ENCODE data around the gene ACAD9. TPM values are rescaled to one million over a fixed set of nuclear protein-coding genes. Genes with fewer than 3 reads are reported as not detected.
"Not testable (repeated sequence)": the region's sequence is repeated elsewhere in the genome, so short reads cannot be mapped to it uniquely, and the experiment has no call there.

Gene ACAD9
- polyA plus RNA-seq, 1 of the 3 experiments (the other 2 are of a cell fraction): 41.9 TPM

- H3K4me3 ChIP-seq (ENCODE audit: low read depth in 2 of 2, low read length in 1 of 2); H3F3A ChIP-seq (replicated peaks; ENCODE audit: insufficient read depth); H3K9ac ChIP-seq; DNase-seq; CTCF ChIA-PET; H3K79me2 ChIP-seq (ENCODE audit: insufficient read depth); H3K4me2 ChIP-seq; H3K9me2 ChIP-seq; H3K9me3 ChIP-seq; H3K27ac ChIP-seq (ENCODE audit: low read depth in 2 of 2, low read length in 1 of 2); H3K4me1 ChIP-seq (ENCODE audit: control insufficient read depth in 1 of 2, insufficient read depth in 2 of 2, low read depth in 1 of 2, low read length in 1 of 2); H3K36me3 ChIP-seq (replicated peaks in 1 of 2; ENCODE audit: control insufficient read depth in 1 of 2, insufficient read depth in 2 of 2, low read length in 1 of 2); H2AFZ ChIP-seq (ENCODE audit: low read depth); H3K27me3 ChIP-seq (ENCODE audit: insufficient read depth); H4K20me1 ChIP-seq (ENCODE audit: insufficient read depth); POLR2A ChIA-PET: not testable (repeated sequence)
- WGBS (ENCODE audit: low lambda C conversion rate): 91% methylated on average over 5 of the region's 5 CpGs
Observed at GRCh38 chr3:128832979-128833378, 46.4 kb upstream of the ACAD9 start.

DNA sequence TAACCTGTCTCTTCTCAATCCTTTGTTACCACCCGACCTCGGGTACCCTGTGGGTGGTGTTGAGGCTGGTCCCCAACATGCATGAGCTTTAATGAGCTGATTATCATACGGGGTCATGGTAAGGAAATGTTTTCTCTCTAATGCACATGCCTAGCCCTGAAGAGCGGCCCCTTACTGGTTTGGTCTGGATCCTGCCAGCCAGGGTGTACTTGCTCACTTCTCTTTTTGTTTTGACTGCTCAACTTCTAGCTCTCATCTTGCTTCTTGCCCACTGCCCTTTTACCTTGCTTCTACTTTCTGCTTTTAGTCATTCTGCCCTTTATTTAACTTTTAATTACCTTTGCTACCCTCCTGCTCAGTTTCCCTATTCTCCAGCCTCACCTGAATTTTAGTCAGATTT lies 44.3 kb upstream of the ACAD9 start:
- POLR2A ChIA-PET: no interaction called here

More for the DNA sequence above, 44.3 kb upstream of the ACAD9 start:
- Histone ChIP-seq H3F3A (replicated peaks; ENCODE audit: insufficient read depth) (no peaks in the 10 kb centered on the region), H3K27ac (ENCODE audit: low read depth in 2 of 2, low read length in 1 of 2) (no peak overlapping the region), H3K9ac (no peak overlapping the region), H3K9me2 (no peaks in the 10 kb centered on the region), H3K9me3 (no peaks in the 10 kb centered on the region), H3K36me3 (replicated peaks in 1 of 2; ENCODE audit: control insufficient read depth in 1 of 2, insufficient read depth in 2 of 2, low read length in 1 of 2) (no peaks in the 10 kb centered on the region), H2AFZ (ENCODE audit: low read depth) (no peak overlapping the region), H3K4me1 (ENCODE audit: control insufficient read depth in 1 of 2, insufficient read depth in 2 of 2, low read depth in 1 of 2, low read length in 1 of 2) (no peaks in the 10 kb centered on the region), H3K79me2 (ENCODE audit: insufficient read depth) (no peaks in the 10 kb centered on the region), H3K27me3 (ENCODE audit: insufficient read depth) (no peaks in the 10 kb centered on the region), H3K4me3 (ENCODE audit: low read depth in 2 of 2, low read length in 1 of 2) (no peak overlapping the region), H3K4me2 (no peak overlapping the region), H4K20me1 (ENCODE audit: insufficient read depth) (no peaks in the 10 kb centered on the region)
- DNase-seq: no peak
- WGBS (ENCODE audit: low lambda C conversion rate): 72% methylated on average over 4 of the region's 4 CpGs
- CTCF ChIA-PET: no interaction called here
- no peak for TF ChIP-seq ZBTB33 (IDR thresholded peaks at IDR 0.05; ENCODE audit: borderline replicate concordance, low read depth)
- TF ChIP-seq, protein P1, sequence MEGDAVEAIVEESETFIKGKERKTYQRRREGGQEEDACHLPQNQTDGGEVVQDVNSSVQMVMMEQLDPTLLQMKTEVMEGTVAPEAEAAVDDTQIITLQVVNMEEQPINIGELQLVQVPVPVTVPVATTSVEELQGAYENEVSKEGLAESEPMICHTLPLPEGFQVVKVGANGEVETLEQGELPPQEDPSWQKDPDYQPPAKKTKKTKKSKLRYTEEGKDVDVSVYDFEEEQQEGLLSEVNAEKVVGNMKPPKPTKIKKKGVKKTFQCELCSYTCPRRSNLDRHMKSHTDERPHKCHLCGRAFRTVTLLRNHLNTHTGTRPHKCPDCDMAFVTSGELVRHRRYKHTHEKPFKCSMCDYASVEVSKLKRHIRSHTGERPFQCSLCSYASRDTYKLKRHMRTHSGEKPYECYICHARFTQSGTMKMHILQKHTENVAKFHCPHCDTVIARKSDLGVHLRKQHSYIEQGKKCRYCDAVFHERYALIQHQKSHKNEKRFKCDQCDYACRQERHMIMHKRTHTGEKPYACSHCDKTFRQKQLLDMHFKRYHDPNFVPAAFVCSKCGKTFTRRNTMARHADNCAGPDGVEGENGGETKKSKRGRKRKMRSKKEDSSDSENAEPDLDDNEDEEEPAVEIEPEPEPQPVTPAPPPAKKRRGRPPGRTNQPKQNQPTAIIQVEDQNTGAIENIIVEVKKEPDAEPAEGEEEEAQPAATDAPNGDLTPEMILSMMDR (IDR thresholded peaks at IDR 0.05): no peak
- TF ChIP-seq MXI1 (IDR thresholded peaks at IDR 0.05; ENCODE audit: low read depth, low read length): no peak
- no peak for TF ChIP-seq YY1 (IDR thresholded peaks at IDR 0.05; ENCODE audit: low read depth)
- TF ChIP-seq, protein P2, sequence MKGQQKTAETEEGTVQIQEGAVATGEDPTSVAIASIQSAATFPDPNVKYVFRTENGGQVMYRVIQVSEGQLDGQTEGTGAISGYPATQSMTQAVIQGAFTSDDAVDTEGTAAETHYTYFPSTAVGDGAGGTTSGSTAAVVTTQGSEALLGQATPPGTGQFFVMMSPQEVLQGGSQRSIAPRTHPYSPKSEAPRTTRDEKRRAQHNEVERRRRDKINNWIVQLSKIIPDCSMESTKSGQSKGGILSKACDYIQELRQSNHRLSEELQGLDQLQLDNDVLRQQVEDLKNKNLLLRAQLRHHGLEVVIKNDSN (IDR thresholded peaks at IDR 0.05; ENCODE audit: borderline replicate concordance, low read depth): no peak
- no peak for TF ChIP-seq GABPA (IDR thresholded peaks at IDR 0.05; ENCODE audit: low read depth)
- no peak for TF ChIP-seq RAD21 (IDR thresholded peaks at IDR 0.05; ENCODE audit: low read length)
- TF ChIP-seq, protein P3, sequence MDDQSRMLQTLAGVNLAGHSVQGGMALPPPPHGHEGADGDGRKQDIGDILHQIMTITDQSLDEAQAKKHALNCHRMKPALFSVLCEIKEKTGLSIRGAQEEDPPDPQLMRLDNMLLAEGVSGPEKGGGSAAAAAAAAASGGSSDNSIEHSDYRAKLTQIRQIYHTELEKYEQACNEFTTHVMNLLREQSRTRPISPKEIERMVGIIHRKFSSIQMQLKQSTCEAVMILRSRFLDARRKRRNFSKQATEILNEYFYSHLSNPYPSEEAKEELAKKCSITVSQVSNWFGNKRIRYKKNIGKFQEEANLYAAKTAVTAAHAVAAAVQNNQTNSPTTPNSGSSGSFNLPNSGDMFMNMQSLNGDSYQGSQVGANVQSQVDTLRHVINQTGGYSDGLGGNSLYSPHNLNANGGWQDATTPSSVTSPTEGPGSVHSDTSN (IDR thresholded peaks at IDR 0.05): no peak
- TF ChIP-seq, protein P4, sequence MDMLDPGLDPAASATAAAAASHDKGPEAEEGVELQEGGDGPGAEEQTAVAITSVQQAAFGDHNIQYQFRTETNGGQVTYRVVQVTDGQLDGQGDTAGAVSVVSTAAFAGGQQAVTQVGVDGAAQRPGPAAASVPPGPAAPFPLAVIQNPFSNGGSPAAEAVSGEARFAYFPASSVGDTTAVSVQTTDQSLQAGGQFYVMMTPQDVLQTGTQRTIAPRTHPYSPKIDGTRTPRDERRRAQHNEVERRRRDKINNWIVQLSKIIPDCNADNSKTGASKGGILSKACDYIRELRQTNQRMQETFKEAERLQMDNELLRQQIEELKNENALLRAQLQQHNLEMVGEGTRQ (IDR thresholded peaks at IDR 0.05; ENCODE audit: borderline replicate concordance, low read depth, low read length): no peak
- TF ChIP-seq EP300 (IDR thresholded peaks at IDR 0.05; ENCODE audit: borderline replicate concordance in 1 of 2, low read depth in 1 of 2, low read length in 1 of 2): no peak
- no peak for TF ChIP-seq TEAD4 (IDR thresholded peaks at IDR 0.05; ENCODE audit: borderline replicate concordance, insufficient read depth)
- no peak for TF ChIP-seq FOXJ3 (CRISPR knock-in tag; IDR thresholded peaks at IDR 0.05)
- TF ChIP-seq TAF1 (IDR thresholded peaks at IDR 0.05; ENCODE audit: borderline replicate concordance, low read depth, low read length): no peak
- TF ChIP-seq JUND (IDR thresholded peaks at IDR 0.05): no peak
- no peak for TF ChIP-seq RFX5 (IDR thresholded peaks at IDR 0.05; ENCODE audit: low read length)

Data from SK-N-SH (cell line).